Germinal center (tissue), 1 donor: ENCODE data around the gene ENDOV.

Experiments
- DNase-seq: peaks from one replicate; pipeline ENCODE4 v3.0.0; 2012; ENCODE audit warnings: mixed read lengths, low spot score

Gene ENDOV

DNA sequence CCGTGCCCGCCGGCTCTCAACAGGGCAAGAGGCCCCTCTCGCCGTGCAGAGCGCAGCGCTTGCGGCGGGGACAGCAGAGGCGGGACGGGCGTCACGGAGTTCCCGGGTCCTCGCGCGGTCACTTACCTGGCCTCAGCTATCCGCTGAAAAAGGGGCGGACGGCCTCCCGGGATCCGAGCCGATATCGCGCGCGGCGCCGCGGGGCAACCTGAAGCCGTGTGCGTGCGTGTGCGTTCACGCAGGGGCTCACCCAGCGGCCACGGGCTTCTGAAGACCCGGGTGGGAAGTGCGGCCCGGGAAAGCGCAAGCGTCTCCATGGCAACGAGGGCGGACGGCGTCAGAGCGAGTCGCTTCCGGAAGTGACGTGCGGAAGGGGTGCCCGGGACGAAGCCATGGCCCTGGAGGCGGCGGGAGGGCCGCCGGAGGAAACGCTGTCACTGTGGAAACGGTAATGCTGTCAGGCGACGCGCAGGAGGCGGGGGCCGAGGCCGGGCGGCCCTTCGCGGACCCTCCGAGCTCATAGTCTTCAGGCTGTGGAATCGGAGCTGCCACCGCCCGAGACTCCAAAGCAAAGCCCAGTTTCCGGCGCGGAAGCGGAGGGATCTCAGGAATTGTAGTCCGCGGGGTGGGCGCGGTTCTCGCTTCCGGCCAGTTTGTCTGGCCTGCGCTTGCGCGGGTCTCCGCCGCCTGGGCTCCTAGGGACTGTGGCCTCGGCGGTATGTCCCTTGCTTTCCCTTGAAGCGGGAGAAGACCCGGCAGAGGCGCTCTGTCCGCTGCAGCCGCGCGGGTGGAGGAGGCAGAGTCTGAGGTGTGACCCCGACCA is at the start of gene ENDOV:
TSS of gene ENDOV (plus strand) at position 365 of the 823 bp plus-strand sequence. CDS start at position 393, 28 bp downstream.
- DNase-seq: peak; percentile 98

DNA sequence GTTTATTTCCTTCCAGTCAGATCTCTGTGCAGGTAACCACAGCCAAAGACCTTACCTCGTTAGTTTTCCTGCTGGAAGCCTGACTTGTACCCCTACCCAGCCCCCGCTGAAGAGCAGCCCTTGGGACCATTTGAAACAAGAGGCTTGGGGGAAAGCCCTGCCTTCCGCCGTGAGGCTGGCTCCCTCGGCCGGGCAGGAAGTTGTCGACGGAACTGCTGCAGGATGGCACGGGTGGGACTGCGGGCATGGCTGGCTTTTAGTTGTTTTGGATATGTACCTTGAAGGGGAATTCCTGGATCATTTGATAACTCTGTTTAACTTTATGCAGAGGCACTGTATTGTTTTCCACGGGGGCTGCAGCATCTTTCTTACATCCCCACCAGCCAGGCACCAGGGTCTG is 49.0 kb upstream of the ENDOV start:
- DNase-seq: no peak

DNA sequence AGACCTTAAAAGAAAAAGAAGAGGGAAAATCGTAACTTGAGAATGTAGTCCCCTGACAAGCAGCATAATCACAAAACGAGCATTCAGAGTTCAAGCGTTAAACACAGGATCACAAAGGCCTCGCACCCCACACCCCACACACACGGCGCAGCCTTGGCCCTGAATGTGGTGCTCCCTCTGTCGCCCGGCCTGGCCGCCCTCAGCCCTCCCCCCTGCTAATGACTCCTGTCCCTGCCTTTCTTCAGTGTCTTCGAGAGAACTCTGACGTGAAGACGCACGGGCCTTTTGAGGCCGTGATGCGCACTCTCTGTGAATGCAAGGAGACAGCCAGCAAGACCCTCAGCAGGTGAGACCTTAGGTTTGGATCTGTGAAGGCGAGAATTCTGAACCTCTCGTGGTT is 47.5 kb upstream of the ENDOV start:
- DNase-seq: no peak

DNA sequence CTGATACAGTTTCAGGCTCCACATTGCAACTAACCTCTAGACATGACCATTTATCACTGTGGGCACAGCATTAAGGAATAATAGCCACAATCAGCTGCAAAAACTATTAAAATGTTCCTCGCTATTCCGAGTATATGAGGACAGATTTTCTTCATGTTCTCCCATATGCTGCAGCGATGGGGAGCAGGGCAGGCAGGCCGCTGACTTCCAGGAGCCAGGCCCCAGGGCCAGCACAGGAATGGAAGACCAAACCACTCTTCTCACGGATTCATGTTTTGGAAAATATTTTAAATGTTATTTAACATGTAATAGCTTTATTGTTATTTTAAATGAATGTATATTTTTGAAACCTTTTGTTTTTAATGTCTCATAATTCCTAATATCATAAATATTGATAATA is 43.8 kb upstream of the ENDOV start:
- no peak for DNase-seq

DNA sequence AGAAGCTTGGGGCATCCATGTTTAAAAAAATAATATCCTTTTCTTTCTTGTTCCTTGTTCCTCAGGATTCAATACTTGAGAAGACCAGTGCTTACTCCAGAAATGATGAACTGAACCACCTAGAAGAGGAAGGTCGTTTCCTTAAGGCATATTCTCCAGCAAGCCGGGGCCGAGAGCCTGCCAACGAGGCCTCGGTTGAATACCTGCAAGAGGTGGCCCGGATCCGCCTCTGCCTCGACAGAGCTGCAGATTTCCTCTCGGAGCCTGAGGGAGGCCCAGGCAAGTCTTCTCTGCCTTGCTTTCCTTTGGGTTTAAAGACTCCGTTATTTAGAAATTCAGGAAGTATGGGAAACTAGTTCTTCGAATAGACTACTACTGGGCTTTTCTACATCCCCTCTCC is 42.5 kb upstream of the ENDOV start:
- DNase-seq: no peak

DNA sequence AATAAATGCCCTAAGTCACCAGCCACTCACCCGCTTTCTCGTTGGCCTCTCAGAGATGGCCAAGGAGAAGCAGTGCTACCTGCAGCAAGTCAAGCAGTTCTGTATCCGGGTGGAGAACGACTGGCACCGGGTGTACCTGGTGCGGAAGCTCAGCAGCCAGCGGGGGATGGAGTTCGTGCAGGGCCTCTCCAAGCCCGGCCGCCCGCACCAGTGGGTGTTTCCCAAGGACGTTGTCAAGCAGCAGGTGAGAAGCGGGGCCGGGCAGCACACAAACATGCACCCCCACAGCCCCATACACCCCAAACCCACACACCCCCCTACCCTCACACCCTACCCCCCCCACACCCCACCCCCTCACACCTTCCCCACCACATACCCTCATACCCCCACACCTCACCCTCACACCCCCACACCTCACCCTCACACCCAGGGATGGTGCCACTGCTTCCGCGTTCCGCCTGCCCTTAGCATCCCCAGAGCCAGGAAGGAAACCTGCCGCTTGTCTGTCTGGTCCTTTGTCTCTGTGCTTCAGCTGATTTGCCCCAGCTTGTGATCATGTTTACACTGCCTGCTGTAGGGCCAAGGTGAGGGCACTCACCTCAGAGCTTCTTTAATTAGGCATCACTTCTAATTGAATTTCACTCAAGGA is 41.9 kb upstream of the ENDOV start:
- no peak for DNase-seq

DNA sequence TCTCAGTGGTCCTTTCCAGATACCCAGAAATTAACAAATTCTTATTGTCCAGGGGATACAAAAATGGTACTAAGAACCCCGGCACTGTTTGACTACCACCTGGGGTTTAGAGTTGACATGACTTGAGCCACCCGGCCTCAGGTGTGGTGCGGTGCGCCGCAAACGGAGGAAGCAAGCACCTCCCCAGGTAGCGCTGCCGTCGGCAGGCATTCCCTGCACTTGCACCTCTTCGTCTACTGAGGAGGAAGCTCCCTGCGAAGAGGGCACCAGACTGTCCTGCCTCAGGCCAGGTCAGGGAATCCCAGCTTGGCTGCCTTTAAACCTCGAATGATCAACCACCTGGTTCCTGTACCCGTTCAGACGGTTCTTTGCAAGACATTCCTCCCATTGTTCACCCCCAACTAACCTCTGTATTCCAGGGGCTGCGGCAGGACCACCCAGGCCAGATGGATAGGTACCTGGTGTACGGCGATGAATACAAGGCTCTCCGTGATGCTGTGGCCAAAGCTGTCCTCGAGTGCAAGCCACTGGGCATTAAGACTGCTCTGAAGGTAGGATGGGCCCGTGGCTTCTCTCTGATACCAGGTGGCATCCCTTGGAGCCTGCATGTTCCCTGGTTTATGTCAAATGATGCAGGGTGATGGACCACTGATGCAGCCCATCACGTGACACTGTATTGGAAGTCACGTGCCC is 40.8 kb upstream of the ENDOV start:
- no peak for DNase-seq

DNA sequence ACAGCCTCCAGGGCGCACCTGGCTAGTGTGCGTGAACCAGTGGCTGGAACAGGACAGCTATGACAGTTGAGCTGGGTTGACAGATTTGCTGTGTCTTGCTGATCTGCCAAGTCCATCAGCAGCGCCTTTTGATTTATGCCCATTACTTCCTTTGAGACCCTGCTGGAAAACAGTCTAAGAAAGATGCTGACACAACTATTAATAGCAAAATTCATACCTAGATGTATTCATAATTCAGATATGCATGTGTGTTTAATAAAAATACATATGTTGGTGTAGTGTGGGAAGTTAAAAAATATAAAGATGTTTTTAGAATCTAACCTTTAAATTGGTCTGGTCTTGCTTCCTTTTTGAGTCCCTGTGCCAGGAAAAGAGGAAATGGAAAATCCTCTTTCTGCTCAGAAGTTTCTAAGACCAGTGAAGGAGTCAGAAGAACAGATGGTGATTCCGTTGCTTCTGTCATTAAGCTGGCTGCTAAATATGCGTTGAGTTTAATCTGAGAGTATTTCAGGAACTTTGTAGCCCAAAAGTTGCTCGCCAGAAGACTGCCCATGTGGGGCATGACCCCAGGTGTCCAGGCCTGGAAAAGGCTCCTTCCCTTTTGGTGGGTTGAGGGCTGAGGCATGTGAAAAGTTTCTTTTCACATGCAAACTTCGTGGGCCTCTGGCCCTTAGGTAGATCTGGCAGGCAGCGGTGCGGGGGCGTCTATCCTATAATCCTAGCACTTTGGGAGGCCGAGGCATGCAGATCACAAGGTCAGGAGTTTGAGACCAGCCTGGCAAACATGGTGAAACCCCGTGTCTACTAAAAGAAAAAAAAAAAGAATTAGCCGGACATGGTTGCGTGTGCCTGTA is 40.0 kb upstream of the ENDOV start:
- no peak for DNase-seq

DNA sequence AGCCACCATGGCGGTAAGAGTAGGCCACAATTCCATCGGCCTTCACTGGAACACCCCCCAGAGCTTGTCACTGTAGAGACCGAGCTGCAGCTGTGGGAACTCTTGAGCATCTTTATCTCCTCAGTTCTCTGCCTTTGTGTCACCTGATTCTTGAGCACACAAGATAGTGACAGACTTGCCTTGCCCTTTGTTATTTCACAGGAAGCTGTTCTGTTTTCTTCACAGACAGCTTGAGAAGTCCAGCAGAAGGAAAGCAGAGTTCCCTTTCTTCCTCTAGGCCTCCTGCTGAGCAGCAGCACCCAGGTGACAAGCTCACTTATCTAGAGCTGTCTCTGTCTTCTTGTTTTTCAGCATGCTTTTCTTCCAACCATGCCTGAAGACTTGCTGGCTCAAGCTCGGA is 38.4 kb upstream of the ENDOV start:
- DNase-seq: no peak

DNA sequence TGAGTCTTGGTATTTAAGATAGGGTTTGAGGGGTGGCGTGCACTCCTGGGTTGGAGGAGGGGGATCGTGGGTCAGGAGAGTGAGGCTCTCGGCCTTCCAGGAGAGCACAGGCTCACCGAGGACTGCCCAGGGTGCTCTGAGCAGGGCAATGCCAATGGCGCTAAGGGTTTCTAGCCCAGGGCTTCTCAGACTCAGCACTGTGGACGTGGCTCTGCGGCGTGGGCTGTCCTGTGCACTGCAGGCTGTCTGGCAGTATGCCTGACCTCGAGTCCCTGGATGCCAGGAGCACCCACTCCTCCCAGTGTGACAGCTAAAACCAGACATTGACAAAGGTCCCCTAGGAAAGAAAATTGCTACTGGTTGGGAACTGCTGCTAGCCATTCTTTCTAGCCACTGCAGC is 37.2 kb upstream of the ENDOV start:
- DNase-seq: no peak

DNA sequence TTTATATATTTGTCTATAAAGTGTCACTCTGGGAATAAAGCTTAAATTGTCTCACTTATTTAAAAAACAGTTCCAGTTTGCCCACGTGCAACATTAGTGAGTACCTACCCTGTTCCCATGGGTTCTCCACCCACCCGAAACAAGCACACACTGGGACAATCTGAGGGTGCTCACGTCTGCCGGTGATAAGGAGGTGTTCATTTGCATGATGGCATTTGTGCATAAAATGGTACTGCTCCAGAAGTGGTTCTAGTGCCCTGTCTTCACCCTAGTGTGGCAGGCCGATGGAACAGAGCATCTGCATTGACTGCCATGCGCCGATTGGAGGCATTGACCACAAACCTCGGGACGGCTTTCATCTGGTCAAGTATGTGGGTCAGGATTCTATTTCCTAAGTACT is 35.6 kb upstream of the ENDOV start:
- DNase-seq: no peak

DNA sequence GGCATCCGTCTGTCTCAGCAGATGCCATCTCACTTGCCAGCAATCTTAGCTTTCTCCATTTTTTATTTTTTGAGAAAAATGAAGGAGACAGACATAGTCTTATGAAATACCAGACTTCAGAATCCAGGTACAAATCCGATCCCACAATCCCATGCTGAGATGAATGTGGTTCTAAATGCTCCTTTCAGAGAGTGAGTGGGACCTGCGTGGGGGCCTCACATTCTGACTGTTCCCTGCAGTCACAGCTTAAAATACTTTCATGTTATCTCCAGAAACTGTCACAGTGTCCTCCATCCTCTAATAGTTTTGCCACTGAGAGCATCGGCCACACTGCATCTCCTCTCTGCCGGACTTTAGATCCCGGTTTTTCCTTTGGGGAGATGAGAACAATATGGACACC is 34.9 kb upstream of the ENDOV start:
- DNase-seq: no peak

DNA sequence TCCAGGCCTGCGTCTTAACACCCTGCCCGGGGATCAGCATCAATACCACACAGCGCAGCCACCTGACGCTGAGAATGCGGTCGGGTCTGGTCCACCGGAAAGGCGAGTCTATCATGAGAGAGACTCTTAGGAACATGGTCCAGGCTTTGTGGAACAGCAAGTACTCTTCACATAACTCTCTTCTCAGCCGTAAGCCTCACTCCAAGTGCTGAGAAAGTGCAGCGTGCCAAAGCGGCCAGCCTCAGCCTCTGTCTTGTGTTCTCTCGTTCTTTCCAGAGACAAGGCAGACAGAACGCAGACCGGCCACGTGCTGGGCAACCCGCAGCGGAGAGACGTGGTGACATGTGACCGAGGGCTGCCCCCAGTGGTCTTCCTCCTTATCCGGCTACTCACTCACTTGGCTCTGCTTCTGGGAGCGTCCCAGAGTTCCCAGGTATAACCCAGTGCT is 34.4 kb upstream of the ENDOV start:
- DNase-seq: no peak

DNA sequence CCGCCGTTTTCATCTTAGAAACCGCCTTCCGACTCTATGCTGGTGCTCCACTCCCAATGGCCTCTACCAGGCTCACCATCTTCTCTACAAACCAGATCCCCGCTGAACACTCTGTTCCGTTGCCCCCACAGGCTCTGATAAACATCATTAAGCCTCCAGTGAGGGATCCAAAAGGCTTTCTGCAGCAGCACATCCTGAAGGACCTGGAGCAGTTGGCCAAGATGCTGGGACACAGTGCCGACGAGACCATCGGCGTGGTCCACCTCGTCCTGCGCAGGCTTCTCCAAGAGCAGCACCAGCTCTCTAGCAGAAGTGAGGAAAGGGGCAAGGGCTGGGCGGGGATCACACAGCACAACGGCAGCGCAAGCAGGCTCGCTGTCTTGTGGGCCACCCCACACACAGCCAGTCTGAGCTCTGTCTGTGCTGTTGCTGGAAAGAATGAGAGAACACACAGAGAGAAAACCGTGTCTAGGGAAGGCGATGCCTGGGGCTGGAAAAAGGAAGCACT is 33.5 kb upstream of the ENDOV start:
- DNase-seq: no peak

DNA sequence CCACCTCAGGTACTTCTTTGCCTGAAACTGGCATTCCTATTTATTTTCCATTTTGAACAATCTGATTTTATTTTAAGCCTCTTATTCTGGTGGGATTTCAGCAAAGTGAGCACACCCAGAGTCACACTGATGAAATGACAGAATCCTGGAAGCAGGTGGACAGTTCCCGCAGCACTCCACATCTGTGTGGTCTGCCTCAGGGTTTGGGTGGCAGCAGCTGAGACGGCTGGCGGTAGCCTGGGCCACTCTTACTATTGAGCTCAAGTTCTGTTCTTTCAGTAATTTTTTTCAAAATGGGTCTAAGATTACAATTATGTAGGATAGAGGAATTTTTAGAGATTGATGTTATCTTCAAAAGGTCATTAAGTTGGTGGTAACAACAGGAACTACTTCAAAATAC is 32.5 kb upstream of the ENDOV start:
- no peak for DNase-seq

DNA sequence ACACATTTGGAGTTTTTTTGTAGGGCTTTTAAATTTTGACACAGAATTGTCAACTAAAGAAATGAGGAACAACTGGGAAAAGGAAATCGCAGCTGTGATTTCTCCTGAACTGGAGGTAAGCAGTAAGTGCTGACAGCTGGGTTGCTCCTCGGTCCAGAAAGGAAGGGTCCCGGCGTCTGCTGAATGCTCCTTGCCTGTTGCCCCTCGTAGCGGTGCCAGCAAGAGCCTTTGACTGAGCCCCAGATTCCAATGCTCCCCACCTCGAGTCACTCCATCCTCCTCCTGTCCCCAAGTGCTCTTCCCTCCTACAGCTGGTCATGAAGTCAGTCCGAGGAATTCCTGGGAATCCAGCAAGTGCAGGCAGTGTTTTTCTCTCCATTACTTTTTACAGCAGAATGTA is 32.0 kb upstream of the ENDOV start:
- no peak for DNase-seq

DNA sequence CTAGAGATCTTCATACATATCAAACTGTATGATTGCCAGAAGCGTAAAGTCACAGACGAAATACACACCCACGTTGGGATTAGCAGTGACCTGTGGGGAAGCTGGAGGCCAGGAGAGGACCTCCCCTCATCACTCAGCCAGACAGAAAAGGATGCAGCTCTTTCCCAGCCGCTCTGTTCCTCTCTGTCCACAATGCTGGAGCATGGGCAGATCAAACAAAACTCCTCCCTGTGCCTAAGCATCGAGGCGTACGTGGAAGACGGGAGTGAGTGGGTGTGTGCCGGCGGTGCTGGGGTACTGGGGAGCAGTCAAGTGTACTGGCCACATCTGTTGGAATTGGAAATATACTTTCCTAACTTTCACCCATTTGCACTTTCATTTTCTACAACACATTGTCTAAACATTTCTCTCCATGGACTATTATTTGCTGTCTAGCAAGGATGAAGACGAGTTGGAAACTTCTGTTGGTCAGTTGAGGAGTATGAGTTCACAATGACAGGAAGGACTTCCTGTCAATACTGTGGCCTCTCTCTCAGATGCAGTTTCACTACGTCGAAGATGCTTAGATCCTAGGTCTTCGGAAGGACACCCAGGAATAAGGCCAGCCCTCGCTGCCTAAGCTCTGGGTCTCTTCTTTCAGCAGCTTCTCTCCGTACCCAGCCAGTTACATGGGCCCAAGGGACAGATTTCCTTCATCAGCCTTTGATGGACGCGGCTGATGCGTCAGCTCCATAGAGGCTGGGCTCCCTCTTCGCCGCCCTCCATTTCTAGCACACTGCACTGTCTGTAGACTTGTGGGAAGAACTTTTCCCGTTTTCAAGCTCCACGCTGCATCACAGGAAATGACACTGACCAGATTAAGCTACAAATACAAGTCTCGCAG is 30.6 kb upstream of the ENDOV start:
- DNase-seq: no peak

DNA sequence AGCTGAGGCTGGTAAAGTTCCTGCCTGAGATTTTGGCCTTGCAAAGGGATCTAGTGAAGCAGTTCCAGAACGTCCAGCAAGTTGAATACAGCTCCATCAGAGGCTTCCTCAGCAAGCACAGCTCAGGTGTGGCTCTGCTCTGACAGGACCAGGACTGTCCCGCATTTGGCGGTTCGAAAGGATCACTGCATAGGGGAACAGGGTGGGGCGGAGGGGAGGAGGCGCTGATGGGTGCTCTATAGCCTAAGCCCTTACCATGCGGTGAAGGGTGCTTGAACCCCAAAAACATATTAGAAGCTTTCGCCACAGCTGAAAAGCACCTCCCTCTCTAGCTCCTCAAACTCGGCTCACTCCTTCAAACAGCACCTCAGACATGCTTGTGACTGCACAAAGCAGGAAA is 29.9 kb upstream of the ENDOV start:
- DNase-seq: no peak

DNA sequence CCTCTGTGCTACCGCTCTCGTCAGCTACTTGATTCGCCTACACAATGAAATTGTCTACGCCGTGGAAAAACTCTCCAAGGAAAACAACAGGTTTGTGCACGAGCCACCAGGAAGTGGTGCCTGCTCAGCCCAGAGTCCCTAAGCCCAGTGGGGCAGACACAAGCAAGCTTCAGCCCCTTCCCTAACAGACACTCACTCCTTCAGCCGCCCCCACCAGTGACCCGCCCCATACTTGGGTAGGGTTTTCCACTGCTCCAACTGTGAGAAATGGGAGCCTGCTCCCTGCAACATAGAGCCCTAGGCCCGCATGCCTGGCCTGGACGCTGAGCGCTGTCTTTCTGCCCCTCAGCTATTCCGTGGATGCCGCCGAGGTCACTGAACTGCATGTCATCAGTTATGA is 28.6 kb upstream of the ENDOV start:
- DNase-seq: no peak

DNA sequence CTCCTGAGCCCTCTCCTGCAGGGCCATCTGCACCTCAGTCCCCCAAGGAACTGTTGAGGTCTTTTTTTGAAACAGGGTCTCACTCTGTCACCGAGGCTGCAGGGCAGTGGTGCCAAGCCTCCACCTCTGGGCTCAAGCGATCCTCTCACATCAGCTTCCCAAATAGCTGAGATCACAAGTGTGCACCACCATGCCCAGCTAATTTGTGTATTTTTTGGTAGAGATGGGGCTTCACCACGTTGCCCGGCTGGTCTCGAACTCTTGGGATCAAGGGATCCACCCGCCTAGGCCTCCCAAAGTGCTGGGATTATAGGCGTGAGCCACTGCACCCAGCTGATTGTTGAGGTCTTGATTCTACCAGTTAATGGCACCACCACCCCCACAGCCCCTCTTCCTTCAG is 27.9 kb upstream of the ENDOV start:
- DNase-seq: no peak

DNA sequence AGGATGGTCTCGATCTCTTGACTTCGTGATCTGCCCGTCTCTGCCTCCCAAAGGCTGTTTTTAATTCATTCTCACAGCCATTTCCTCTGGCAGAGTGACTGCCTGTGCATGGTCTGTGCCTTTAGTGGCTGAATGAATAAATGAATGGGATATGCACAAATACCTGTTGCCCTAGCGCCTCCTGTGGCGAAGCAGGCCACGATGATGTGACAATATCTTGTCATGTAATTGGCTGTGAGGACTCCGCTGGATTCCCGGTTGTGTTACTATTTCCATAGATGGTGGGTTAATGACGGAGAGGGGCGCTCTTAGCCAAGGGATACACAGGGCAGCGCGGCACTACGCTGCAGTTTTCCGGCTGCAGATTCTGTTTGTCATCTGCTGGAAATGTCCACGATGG is 26.8 kb upstream of the ENDOV start:
- DNase-seq: no peak
